ENCODE results near the gene ZSWIM4.

The ZSWIM4 gene

DNA sequence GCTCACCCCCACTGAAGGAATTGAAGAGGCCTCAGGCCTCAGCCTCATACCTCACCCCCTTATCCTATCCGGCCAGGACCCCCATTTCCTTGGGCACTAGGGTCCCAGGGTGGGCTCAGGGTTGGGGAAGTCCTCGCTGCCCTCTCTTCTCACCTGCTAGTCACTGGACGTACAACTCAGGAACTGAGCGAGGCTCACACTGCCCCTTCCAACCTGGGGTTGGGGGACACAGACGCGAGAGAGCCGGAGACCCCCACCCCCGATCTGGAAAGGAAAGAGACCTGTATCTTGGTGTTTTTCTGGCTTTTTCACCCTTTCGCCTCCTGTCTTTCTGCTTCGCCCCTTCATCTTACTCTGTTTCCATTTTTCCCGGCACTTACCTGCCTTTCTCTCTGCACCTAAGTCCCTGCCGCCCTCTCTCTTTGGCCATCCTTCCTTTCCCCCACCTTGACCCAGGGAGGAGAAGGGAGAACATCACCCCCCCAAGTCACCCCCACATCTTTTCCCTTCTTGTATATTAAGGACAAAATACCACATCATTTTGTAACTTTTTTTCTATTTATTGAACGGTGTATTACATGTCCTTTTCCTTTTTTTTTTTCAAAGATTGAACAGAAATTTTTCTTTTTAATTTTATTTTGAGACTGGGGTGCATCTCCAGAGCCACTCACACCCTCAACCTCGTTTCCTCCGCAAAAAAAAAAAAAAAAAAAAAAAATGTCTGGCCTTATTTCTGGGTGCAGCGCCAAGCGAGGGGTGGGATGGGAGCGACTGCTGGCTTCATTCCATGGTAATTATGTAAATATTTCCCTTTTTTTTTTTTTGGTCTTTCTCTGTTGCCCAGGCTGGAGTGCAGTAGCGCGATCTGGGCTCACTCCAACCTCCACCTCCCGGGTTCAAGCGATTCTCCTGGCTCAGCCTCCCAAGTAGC lies 36.6 kb downstream of the ZSWIM4 start:
- in situ Hi-C loops (cut with MboI; ENCODE audit: low sequenced_read_pairs) = no loop called here

DNA sequence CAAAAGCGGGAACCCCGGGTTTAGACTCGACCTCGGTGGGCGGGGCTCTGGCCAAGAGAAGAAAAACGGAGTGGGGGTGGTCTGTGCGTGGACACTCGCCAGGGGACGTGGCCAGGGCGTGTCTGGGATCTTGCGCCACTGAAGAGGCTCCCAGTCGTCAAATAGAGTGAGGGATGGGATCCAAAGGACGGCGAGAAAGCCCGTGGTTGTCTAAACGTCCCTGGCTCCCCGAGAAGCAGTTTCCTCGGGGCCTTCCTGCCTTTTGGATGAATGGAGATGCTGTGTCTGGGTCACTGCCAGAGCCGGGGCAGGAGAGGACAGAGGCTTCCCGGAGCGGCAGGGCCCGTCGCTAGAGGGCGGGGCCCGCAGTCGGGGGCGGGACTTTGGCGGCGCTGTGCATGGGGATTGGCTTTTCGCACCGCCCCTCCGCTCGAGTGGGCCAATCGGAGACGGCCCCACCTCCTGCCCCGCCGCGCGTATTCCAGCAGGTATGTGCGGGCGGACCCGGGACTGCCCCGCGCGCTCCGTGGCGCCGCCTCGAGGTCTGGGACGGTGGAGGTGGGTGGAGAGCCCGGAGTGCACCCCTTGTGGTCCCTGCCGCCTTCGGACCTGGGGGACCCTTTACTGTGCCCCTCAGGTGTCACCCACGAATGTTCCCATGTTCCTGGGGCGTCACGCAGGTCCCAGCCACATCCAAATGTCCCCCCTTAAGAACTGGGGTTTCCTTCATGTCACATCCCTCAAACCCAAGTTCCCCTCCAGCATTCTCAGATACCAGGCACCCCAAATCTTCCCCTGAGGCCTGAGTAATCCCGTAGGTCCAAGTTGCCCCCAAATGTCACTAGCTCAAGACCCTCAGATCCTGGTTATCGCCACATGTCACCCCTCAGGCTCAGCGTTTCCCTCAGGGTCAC lies 38.3 kb downstream of the ZSWIM4 start:
- in situ Hi-C loops (cut with MboI; ENCODE audit: low sequenced_read_pairs) = no loop called here

DNA sequence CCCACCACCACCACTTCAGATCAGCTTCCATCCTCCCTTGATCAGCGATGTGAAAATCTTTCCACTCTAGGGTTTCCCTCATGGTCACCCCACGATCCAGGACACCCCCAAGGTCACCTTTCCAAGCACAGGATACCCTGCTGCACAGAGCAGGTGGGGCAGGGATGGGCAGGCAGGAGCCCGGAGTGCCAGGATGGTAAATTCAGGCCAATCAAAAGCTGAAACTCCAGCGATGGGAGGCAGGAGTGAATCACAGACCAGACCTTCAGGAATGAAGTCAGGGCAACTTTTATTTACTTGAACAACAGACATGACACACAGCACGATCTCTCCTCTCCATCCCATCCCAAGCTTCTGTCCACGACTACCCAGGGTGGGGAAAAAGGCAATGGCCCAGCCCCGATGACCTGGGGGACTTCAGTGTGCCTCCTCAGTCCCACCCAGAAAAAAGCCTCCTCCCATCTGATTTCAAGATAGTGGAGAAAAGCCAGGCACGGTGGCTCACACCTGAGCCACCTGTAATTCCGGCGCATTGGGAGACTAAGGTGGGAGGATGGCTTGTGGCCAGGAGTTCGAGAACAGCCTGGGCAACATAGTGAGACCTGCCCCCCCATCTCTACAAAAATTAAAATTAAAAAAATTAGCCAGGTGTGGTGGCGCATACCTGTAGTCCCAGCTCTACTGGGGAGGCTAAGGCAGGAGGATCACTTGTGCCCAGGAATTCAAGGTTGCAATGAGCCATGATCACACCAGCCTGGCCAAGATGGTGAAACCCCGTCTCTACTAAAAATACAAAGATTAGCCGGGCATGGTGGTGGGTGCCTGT lies 39.2 kb downstream of the ZSWIM4 start:
- in situ Hi-C loops (cut with MboI; ENCODE audit: low sequenced_read_pairs) = no loop called here

DNA sequence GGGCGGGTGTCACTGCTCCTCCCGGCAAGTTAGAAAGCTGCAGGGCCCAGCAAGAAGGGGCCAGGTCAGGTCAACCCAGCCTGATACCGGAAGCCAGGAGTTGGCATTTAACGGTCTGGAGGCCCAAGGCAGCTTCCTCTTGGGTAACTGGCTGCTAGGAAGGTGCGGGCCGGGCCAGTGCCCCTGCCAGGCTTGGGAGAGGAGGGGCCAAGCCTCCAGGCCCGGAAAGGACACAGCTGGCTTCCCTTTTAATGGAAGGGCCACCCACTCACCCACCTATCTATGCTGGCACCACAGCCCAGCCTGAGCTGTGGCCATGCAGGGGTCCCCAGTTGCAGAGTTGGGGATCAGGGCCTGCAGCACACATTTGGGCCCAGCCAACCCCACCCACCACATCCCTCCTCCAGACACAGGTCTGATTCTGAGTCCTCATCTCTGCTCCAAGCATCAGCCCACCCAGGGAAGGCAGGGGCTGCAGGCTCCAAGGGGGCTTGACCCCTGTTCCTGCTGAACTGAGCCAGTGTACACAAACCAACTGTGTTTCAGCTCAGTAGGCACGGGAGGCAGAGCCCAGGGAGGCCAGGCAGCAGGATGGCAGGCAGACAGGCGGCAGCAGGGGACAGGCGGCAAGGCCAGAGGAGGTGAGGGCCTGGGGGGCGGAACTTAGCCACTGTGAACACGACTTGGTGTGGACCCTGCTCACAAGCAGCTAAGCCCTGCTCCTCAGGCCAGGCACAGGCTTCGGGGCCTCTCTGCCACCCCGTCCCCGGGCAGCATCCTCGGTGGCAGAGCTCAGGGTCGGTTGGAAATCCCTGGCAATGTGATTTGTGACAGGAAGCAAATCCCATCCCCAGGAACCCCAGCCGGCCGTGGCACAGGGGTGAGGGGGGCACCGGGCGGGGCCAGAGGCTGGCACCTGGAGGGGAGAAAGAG lies 40.8 kb downstream of the ZSWIM4 start:
- in situ Hi-C loops (cut with MboI; ENCODE audit: low sequenced_read_pairs) = no loop called here

DNA sequence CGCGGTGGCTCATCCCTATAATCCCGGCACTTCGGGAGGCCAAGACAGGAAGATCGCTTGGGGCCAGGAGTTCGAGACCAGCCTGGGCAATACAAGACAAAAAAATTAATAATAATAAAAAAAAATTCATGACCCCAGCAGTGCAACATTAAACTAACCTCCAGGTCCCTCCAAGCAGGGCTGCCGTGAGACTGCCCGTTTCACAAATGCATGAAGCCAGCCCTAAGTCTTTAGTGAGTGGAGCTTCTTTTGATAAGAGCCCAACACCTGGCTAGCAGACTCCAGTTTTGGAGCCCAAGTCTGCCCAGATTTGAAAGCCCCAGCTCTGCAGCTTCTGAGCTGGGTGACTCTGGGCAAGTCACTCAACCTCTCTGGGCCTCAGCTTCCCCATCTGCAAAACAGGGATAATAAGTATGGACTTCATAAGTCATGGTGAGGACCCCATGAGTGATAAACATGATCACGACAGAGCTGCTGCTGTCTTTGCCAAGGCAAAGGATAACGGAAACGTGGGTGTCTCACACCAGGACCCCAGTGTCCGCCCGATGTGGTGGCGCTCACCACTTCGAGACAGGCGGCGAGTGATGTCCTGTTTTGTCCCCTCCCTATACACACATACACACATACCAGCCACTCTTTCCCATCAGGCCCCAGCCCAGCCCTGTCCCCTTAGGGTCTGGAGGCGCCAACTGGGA lies 43.3 kb downstream of the ZSWIM4 start:
- in situ Hi-C loops (cut with MboI; ENCODE audit: low sequenced_read_pairs) = no loop called here

DNA sequence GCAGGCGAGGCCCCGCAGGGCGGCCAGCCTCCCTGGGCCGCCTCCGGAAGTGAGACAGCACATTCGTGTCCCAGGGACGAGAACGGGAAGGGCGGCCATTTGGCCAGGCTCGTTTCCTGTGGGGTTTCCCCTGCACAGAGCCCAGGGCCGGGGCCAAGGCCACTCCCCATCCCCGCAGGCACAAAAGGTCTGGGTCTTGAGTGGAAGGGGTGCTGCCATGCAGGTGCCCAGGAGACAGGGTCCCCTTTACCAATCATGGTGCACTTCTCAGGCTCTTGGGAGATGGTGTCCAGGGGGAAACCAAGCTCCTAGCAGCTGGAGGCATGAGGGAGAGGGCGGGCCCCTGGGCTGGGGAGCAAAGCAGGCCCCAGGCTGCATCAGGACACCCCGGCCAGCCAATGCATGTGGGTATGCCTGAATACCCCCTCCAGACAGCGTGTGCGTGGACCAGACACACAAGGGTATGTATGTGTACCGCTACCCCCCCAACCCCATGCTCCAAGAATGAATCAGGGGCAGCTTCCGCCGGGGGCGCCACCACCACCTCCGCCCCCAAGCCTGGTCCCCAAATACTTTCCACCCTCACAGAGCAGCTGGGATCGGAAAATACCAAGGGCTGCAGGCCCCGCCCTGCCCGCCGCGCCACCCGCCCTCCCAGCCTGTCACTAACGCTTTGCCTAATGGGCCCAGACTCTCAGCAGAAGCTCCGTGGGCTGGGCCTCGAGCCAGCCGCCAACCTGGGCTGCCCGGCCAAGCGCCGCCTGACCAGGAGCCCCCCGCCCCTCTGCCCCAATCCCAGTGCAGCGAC lies 44.1 kb downstream of the ZSWIM4 start:
- in situ Hi-C loops (cut with MboI; ENCODE audit: low sequenced_read_pairs) = no loop called here

DNA sequence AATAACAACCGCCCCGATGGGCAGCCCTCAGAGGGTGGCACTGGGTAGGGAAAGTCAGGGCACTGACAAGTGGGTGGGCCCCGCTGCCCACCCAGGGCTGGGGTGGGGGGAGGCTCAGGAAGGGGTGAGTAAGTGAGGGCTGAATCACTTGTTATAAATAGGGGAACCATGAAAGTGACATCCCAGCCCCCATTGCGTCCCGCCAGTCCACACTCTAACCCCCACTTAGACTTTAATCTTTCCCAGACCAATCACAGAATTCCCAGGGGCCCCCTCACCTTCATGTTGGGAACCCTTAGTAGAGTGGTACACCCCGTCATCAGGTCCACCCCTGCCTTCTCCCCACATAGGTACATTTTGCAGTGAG lies 44.7 kb downstream of the ZSWIM4 start:
- in situ Hi-C loops (cut with MboI; ENCODE audit: low sequenced_read_pairs) = no loop called here

DNA sequence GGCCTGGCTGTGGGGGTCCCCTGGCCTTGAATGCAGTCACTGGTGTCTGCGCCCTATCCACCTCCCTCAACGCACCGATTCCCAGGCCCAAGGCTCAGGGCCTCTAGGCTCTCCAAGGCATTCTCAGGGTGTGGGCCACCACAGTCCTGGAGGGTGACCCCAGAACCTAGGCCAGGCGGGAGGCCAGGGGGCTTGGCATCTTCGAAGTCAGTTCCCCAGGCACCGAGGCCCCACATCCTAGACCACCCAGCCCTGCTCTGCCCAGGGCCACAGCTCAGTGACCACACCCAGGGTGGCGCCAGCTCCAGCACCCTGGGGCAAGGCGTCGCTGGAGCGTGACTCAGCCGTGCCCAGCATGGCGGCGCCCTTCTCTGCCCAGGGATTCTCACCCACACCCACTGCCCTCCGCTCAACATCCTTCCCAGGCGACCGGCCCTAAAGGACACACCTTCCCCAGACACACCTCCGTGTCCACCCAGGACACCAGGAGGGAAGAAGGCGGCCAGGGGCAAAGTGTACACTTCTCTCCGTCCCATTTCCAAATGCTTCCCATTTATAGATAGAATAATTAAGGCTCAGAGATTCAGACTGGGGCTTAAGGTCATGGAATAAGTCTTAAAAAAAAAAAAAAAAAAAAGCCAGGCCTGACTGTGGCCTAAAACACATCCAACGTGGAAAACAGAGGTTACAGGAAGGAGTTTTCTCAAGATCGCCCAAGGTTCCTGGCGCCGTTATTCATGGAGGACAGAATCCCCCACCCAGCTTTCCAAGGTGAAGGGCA lies 45.3 kb downstream of the ZSWIM4 start:
- in situ Hi-C loops (cut with MboI; ENCODE audit: low sequenced_read_pairs) = no loop called here

DNA sequence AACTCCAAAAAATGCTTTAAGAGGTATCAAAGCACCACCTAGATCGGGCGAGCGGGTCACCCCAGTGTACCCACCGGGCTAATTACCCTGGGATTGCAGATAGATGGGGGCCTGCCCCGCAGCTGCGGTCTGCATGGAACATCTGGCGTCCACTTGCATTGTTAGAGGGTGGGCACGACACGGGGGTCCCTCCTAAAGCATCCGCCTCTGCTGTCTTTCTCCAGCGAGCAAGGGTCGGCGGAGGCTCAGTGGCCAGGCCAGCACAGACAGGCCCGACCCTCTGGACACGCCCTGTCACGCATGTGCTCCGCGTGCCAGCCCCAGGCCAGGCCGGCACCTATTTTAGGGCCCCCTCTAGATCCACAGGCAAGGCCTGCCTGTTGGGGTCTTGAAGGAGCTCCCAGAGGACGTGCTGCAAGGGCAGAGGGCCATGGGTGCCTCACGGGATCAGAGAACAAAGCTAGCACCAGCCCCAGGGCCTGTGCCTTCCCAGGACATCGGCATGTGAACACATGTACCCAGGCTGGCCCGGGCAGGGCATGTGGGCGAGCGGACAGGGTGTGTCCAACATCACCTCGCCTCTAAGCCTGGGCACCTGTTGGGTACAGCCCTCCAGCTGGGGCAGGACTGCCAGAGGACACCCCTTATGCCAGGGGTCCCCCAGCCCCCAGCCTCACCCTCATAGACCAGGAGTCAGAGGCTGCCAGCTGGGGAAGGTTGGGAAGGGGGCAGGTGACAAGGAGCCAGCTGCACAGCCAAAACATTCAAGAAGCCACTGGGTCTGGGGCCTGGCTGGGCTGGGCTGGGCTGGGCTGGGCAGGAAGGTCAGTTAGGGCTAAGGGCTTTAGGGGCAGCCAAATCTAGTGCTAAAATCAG lies 46.1 kb downstream of the ZSWIM4 start:
- in situ Hi-C loops (cut with MboI; ENCODE audit: low sequenced_read_pairs) = no loop called here

DNA sequence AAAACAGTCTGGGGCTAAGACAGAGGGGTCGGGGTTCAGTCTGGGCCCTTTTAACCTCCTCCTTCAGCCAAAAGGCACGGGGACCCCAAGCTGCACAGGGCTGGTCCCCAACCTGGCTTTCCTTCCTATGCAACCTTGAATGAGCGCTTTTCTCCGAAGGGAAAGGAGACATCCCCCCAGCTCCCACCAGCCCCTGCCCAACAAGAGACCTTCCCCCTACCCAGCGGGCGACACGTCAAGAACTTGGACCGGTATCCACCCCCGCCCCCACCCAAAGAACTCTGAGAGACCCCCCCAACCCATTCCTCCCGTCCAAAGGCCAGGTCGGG lies 46.7 kb downstream of the ZSWIM4 start:
- in situ Hi-C loops (cut with MboI; ENCODE audit: low sequenced_read_pairs) = no loop called here

DNA sequence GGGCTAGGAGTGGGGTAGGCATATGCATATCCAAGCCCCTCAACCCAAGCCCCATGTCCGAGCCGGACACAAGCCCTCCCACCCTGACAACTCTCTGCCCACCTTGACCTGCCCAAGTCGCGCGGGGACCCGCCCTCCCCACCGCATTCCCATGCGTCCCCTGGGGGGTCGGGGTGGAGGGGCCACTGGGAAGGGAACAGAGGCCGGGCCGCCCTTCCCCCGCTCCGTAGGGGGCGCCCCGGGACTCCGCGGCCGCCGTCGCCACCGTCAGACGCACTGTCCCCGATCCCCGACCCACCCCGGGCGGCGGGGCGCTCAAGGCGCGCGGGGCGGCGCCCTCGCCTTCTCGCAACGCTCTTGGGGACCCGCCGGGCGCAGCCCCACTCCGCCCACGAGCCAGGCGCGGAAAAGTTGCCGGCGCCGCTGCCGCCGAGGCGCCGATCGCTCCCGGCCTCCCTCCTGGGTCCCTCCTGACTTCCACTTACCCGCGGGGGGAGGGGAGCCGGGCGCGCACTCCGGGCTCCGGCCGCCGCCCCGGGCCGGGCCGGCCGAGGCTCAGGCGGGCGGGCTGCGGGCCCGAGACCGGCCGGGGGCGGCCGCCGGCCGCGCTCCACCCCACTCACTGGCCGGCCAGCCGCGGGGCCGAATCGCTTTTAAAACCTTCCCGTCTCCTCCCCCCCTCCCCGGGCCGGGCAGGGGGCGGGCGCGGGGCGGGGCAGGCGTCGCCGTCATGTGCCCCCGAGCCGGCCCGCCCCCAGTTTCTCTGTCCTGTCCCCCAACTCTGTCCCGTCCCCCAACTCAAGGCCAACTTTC lies 47.3 kb downstream of the ZSWIM4 start:
- in situ Hi-C loops (cut with MboI; ENCODE audit: low sequenced_read_pairs) = no loop called here

DNA sequence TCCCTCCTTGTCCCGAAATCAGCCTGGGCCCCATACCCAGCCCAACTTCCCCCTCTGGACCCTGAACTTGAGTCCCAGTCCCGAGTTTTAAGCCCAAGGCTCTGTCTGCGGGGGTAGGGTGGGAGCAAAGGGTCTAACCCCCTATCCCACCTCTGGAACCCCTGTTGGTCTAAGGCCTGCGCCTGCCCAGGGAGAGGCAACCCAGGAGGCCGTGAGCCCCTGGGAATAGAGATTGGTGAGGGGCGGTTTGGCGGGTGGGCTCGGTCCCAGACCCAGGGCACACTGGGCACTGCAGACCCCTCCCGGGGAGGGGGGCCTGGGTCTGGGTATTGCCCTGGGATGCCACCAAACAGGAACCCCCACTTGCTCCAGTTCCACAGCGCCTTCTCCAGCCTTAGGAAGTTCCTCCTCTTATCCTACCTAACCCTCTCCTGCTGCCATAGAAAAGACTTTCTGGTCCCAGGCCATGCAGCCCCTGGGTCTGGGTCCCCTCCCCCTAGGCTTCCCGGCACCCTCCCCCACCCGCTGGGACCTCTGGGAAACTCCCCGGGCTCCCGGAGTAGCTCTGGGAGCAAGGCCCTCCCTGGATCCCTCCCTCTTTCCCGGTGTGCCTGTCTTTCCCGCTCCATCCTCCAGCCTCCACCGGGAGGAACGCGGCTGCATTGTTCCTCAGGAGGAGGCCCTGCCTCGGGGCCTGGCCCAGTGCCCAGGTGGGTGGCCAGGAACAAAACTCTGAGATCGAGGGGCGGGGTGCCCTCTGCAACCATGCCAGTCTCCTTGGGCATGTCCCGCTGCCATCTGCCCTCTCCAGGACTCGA lies 48.1 kb downstream of the ZSWIM4 start:
- in situ Hi-C loops (cut with MboI; ENCODE audit: low sequenced_read_pairs) = no loop called here

DNA sequence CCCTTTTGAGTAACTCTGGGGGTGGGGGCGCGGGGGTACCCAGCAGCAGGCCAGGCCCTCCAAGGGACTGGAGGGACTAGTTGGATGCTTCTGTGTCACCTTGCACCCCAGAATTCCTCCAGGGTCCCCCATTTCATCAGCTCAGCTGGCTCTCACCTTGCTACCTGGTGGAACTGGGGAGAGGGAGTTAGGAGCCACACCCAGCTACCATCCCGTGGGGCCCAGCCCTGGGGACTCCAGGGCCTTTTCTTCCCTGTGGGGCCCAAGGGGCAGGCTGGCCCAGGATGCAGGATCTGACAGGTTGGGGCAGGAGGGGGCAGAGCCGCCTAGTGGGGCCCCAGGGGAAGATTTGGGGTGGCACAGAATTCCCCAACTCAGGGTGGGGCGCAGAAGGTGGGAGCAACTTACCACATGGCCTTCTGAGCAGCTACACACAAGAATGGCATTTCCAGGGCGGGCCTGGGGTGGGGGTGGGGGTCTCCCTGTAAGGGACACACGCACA lies 48.9 kb downstream of the ZSWIM4 start:
- in situ Hi-C loops (cut with MboI; ENCODE audit: low sequenced_read_pairs) = no loop called here

DNA sequence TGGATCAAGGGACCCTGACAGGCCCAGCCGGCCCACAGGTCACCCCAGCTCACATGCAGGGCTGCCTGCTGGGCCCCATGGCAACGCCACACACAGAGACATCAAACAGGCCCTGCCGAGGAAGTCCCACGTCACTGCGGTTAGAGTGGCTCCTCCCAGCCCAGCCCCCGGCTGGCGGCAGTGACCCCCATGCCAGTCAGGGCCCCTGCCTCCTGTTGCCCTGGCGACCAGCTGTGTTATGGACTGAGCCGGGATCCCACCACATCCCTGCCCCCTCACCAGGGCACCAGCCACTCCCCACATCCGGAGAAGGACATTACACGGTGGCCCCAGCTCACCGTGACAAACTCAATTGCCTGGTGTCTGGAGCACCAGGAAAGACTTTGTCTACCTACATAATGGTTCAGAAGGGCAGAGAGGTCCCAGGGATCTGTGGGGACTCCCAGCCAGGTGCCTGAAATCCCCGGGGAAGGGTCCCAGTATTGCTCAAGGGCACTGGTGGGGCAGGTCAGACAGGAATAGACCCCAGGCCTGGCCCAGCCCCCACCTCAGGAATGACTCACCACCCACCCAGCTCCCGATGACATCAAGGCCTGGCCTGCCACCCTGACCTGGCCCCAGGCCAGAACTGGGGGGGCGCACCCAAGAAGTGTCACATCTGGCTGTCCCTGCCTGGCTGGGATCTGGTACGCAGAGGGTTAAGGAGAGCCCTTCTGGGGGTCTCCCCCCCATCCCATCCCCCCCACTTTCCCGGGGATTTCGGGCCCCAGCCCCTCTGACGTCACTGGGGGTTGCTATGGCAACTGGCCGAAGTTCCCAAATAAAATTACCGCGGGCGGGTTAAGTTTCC lies 51.5 kb downstream of the ZSWIM4 start:
- in situ Hi-C loops (cut with MboI; ENCODE audit: low sequenced_read_pairs) = no loop called here
